ENCODE data around the gene C10orf62. TPM values are rescaled to one million over a fixed set of nuclear protein-coding genes. Genes with fewer than 3 reads are reported as not detected.
"Not testable (repeated sequence)": the region's sequence is repeated elsewhere in the genome, so short reads cannot be mapped to it uniquely, and the experiment has no call there.

Gene C10orf62
- total and polyA plus RNA-seq, 5 donors from 2014 or later: not detected

DNA sequence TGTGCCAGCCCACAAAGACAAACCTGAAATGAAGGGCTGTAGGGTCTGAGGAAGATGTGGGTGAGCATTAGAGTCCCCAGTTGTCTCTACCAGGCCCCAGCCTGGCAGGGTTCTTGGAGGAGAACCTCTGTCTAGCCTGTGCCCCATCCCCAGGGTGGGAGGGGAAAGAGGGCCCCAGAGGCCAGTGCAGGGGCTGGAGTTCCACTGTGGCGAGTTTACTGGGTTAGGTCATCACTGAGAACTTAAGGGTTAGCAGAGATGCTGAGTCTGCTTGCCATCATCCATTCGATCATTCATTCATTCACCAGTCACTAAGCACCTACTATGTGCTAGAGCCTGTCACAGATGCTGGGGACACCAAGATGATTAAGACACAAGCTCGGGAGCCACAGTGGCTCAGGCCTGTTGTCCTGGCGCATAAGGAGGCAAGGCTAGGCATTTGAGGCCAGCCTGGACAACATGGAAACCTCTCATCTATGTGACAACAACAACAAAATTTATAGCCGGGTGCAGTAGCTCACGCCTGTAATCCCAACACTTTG, 14.3 kb upstream of the C10orf62 start:
- peaks cover 4% of the 10 kb centered on the region for H3K27me3 Mint-ChIP-seq
- H3K27ac Mint-ChIP-seq: no peak overlapping the region
- no peaks in the 10 kb centered on the region for H3K36me3 Mint-ChIP-seq
- H3K4me1 Mint-ChIP-seq: no peaks in the 10 kb centered on the region
- Histone ChIP-seq H3K27me3 (ENCODE audit: control insufficient read depth, insufficient read depth, low read length) (no peaks in the 10 kb centered on the region), H3K36me3 (ENCODE audit: control insufficient read depth, insufficient read depth, low read length) (no peaks in the 10 kb centered on the region), H3K9me3 (ENCODE audit: control insufficient read depth in 2 of 2, low read length in 2 of 2) (no peaks in the 10 kb centered on the region), H3K4me3 (ENCODE audit: low read depth, low read length) (no peak overlapping the region), H3K4me1 (ENCODE audit: control insufficient read depth, insufficient read depth, low read length, poor library complexity, severe bottlenecking) (no peaks in the 10 kb centered on the region), H3K27ac (ENCODE audit: insufficient read depth, low read length, poor library complexity, severe bottlenecking) (no peak overlapping the region)
- no peak overlapping the region for H3K4me3 Mint-ChIP-seq
- H3K9me3 Mint-ChIP-seq: no peaks in the 10 kb centered on the region
- ATAC-seq (ENCODE audit: low read depth in 2 of 2) (no peak), DNase-seq (no peak)

DNA sequence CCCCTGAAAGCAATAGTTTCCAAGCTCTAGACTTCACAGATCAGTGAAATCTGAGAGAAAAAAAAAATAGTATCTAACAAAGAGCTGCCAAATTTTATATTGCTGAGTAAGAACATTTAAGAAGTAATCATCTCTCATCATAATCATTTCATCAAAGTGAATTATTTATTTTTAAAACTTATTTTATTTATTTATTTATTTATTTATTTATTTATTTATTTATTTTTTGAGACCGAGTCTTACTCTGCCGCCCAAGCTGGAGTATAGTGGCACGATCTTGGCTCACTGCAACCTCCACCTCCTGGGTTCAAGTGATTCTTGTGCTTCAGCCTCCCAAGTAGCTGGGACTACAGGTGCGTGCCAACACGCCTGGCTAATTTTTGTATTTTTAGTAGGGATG, 13.0 kb upstream of the C10orf62 start:
- H3K36me3 Mint-ChIP-seq; H3K4me1 Mint-ChIP-seq; H3K9me3 ChIP-seq (ENCODE audit: control insufficient read depth in 2 of 2, low read length in 2 of 2); DNase-seq; H3K27ac ChIP-seq (ENCODE audit: insufficient read depth, low read length, poor library complexity, severe bottlenecking); H3K36me3 ChIP-seq (ENCODE audit: control insufficient read depth, insufficient read depth, low read length); H3K4me3 ChIP-seq (ENCODE audit: low read depth, low read length); ATAC-seq (ENCODE audit: low read depth in 2 of 2); H3K27ac Mint-ChIP-seq; H3K27me3 Mint-ChIP-seq; H3K4me3 Mint-ChIP-seq; H3K9me3 Mint-ChIP-seq; H3K27me3 ChIP-seq (ENCODE audit: control insufficient read depth, insufficient read depth, low read length); H3K4me1 ChIP-seq (ENCODE audit: control insufficient read depth, insufficient read depth, low read length, poor library complexity, severe bottlenecking): not testable (repeated sequence)

DNA sequence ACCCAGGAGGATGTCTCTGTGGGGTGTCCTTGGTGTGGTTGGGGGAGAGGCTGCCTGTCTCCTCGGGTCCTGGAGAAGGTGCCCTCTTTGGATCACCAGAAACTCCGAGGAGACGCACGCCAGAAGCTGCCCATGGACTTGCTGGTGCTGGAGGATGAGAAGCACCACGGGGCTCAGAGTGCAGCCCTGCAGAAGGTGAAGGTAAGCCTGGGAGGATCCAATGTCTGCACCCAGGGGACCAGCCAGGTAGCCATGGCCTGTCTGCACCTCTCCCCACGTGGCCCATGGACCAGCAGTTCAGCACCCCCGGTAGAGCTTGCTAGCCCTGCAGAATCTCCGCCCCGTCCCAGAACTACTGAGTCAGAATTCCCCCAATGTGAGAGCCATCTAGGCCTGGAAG, 11.8 kb upstream of the C10orf62 start:
- no peak for DNase-seq
- no peaks in the 10 kb centered on the region for H3K4me1 Mint-ChIP-seq
- no peaks in the 10 kb centered on the region for H3K36me3 Mint-ChIP-seq
- Histone ChIP-seq H3K4me3 (ENCODE audit: low read depth, low read length) (no peak overlapping the region), H3K36me3 (ENCODE audit: control insufficient read depth, insufficient read depth, low read length) (no peaks in the 10 kb centered on the region), H3K9me3 (ENCODE audit: control insufficient read depth in 2 of 2, low read length in 2 of 2) (no peaks in the 10 kb centered on the region), H3K27ac (ENCODE audit: insufficient read depth, low read length, poor library complexity, severe bottlenecking) (no peak overlapping the region), H3K4me1 (ENCODE audit: control insufficient read depth, insufficient read depth, low read length, poor library complexity, severe bottlenecking) (no peaks in the 10 kb centered on the region), H3K27me3 (ENCODE audit: control insufficient read depth, insufficient read depth, low read length) (no peaks in the 10 kb centered on the region)
- H3K27me3 Mint-ChIP-seq: peaks cover 4% of the 10 kb centered on the region
- no peaks in the 10 kb centered on the region for H3K9me3 Mint-ChIP-seq
- no peak for ATAC-seq (ENCODE audit: low read depth in 2 of 2)
- H3K4me3 Mint-ChIP-seq: no peak overlapping the region
- no peak overlapping the region for H3K27ac Mint-ChIP-seq

DNA sequence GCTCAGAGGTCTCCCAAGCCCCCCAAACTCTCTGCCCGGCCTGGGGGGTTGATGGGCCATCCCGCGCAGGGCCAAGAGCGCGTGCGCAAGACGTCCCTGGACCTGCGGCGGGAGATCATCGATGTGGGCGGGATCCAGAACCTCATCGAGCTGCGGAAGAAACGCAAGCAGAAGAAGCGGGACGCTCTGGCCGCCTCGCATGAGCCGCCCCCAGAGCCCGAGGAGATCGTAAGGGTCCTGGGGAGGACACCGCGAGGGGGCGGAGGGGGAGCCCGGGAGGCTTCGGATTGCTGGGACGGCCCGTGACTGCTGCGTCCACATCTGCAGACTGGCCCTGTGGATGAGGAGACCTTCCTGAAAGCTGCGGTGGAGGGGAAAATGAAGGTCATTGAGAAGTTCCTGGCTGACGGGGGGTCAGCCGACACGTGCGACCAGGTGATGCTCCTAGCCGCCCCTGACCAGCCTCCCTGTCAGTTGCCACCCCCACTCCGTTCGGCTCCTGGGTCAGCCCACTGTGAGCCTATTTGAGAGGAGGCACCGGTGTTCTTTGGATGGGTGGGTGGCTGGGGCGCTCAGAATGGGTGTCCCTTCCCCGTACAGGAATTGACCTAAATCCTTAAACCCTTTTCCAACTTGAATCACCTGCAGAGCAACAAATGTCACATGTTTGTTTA, 11.2 kb upstream of the C10orf62 start:
- Mint-ChIP-seq H3K4me1 (no peaks in the 10 kb centered on the region), H3K27me3 (peaks cover 4% of the 10 kb centered on the region), H3K36me3 (no peaks in the 10 kb centered on the region), H3K9me3 (no peaks in the 10 kb centered on the region), H3K4me3 (no peak overlapping the region), H3K27ac (no peak overlapping the region)
- H3K27me3 ChIP-seq (ENCODE audit: control insufficient read depth, insufficient read depth, low read length): no peaks in the 10 kb centered on the region
- no peaks in the 10 kb centered on the region for H3K4me1 ChIP-seq (ENCODE audit: control insufficient read depth, insufficient read depth, low read length, poor library complexity, severe bottlenecking)
- H3K9me3 ChIP-seq (ENCODE audit: control insufficient read depth in 2 of 2, low read length in 2 of 2): no peaks in the 10 kb centered on the region
- no peak overlapping the region for H3K4me3 ChIP-seq (ENCODE audit: low read depth, low read length)
- H3K36me3 ChIP-seq (ENCODE audit: control insufficient read depth, insufficient read depth, low read length): no peaks in the 10 kb centered on the region
- DNase-seq (no peak), ATAC-seq (ENCODE audit: low read depth in 2 of 2) (no peak)
- no peak overlapping the region for H3K27ac ChIP-seq (ENCODE audit: insufficient read depth, low read length, poor library complexity, severe bottlenecking)

DNA sequence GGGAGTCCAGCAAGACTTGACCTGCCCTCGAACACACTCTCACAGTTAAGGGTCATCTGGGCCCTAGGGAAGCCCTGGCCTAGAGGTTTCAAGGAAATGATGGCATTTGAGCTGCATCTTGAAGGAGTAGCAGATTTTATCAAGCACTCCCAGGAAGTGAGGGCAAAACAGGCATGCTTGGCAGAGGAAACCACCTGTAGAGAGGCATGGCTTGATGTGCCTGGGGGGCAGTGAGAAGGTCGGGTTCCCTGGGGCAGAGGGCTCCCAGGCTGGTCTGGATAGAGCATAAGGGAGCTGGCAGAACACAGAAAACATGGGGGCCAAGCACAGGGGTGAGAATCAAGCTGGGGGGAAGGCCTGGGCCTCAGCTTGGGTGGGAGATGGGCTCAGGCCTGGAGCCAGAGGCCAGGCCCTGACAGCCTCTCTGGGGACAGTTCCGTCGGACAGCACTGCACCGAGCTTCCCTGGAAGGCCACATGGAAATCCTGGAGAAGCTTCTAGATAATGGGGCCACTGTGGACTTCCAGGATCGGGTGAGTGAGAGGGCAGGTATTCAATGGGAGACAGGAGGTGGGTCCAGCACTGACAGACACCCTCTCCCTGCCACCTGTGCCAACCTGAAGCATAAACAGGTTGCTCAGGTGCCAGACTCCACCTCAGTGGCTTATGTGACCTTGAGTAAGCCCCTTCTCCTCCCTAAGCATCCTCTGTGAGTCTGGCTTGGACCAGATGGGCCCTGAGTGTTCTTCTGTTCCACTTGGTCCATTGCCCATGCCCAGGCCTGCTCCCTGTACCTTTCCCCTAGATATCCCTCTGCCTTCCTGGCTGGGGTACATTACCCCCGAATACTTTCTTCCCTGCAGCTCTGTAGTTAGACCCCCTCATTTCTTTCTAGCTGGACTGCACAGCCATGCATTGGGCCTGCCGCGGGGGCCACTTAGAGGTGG, 8.8 kb upstream of the C10orf62 start:
- Mint-ChIP-seq H3K9me3 (no peaks in the 10 kb centered on the region), H3K36me3 (no peaks in the 10 kb centered on the region), H3K27ac (no peak overlapping the region), H3K4me3 (no peak overlapping the region), H3K27me3 (no peaks in the 10 kb centered on the region), H3K4me1 (no peaks in the 10 kb centered on the region)
- Histone ChIP-seq H3K36me3 (ENCODE audit: control insufficient read depth, insufficient read depth, low read length) (no peaks in the 10 kb centered on the region), H3K4me1 (ENCODE audit: control insufficient read depth, insufficient read depth, low read length, poor library complexity, severe bottlenecking) (no peaks in the 10 kb centered on the region), H3K27ac (ENCODE audit: insufficient read depth, low read length, poor library complexity, severe bottlenecking) (no peak overlapping the region), H3K9me3 (ENCODE audit: control insufficient read depth in 2 of 2, low read length in 2 of 2) (no peaks in the 10 kb centered on the region), H3K4me3 (ENCODE audit: low read depth, low read length) (no peak overlapping the region), H3K27me3 (ENCODE audit: control insufficient read depth, insufficient read depth, low read length) (no peaks in the 10 kb centered on the region)
- no peak for ATAC-seq (ENCODE audit: low read depth in 2 of 2)
- DNase-seq: no peak

DNA sequence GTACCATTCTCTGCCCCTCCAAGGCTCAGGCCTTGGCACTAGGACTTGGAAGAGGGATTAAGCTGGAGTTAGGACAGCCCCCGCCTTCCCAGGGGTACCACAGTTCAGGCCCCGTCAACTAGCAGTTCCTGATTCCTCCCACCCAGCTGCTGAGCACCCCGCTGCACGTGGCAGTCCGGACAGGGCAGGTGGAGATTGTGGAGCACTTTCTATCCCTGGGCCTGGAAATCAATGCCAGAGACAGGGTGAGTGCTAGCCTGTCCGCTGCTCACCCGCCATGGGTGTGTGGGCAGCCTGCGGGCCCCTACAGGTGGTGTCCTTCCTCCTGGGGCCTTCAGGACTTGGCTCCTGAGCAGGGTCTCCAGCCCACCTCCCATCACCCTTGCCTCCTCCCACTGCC, 7.4 kb upstream of the C10orf62 start:
- Mint-ChIP-seq H3K36me3 (no peaks in the 10 kb centered on the region), H3K27ac (no peak overlapping the region), H3K27me3 (no peaks in the 10 kb centered on the region), H3K4me3 (no peak overlapping the region), H3K9me3 (no peaks in the 10 kb centered on the region), H3K4me1 (no peaks in the 10 kb centered on the region)
- Histone ChIP-seq H3K4me1 (ENCODE audit: control insufficient read depth, insufficient read depth, low read length, poor library complexity, severe bottlenecking) (no peaks in the 10 kb centered on the region), H3K9me3 (ENCODE audit: control insufficient read depth in 2 of 2, low read length in 2 of 2) (no peaks in the 10 kb centered on the region), H3K4me3 (ENCODE audit: low read depth, low read length) (no peak overlapping the region), H3K27me3 (ENCODE audit: control insufficient read depth, insufficient read depth, low read length) (no peaks in the 10 kb centered on the region), H3K36me3 (ENCODE audit: control insufficient read depth, insufficient read depth, low read length) (no peaks in the 10 kb centered on the region), H3K27ac (ENCODE audit: insufficient read depth, low read length, poor library complexity, severe bottlenecking) (no peak overlapping the region)
- ATAC-seq (ENCODE audit: low read depth in 2 of 2) (no peak), DNase-seq (no peak)

DNA sequence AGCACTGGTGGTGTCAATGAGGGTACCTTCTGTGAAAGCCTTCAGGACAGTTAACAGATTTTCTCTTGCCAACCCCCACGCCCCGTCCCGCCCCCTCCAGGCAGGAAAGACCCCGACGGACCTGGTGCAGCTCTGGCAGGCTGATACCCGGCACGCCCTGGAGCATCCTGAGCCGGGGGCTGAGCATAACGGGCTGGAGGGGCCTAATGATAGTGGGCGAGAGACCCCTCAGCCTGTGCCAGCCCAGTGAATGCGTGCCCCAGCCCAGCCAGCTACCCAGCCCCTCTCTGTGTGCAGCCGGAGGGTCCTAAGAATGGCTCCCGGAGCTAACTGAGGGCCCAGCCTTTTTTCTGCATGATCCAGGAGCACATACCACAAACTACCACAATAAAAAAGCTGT, 6.0 kb upstream of the C10orf62 start:
- Histone ChIP-seq H3K4me3 (ENCODE audit: low read depth, low read length) (no peak overlapping the region), H3K36me3 (ENCODE audit: control insufficient read depth, insufficient read depth, low read length) (no peaks in the 10 kb centered on the region), H3K4me1 (ENCODE audit: control insufficient read depth, insufficient read depth, low read length, poor library complexity, severe bottlenecking) (no peaks in the 10 kb centered on the region), H3K9me3 (ENCODE audit: control insufficient read depth in 2 of 2, low read length in 2 of 2) (no peaks in the 10 kb centered on the region), H3K27ac (ENCODE audit: insufficient read depth, low read length, poor library complexity, severe bottlenecking) (no peak overlapping the region), H3K27me3 (ENCODE audit: control insufficient read depth, insufficient read depth, low read length) (no peaks in the 10 kb centered on the region)
- Mint-ChIP-seq H3K27ac (no peak overlapping the region), H3K9me3 (no peaks in the 10 kb centered on the region), H3K4me3 (no peak overlapping the region), H3K36me3 (no peaks in the 10 kb centered on the region), H3K4me1 (no peaks in the 10 kb centered on the region), H3K27me3 (no peaks in the 10 kb centered on the region)
- ATAC-seq (ENCODE audit: low read depth in 2 of 2): no peak
- DNase-seq: no peak
